ENCODE measurements around the gene RBM4B.

RBM4B gene

GRCh38 chr11:66691311-66691980 is 13.8 kb upstream of the RBM4B start:
- TF ChIP-seq EZH2 (IDR thresholded peaks at IDR 0.05; ENCODE audit: borderline replicate concordance, low read depth, low read length, severe bottlenecking) (no peak), CTCF (IDR thresholded peaks at IDR 0.05; ENCODE audit: borderline replicate concordance, extremely low read depth, low read length, poor library complexity, severe bottlenecking) (no peak)
- ATAC-seq (ENCODE audit: insufficient read depth, low read depth) = no peak
- no peak overlapping the region for H3K4me2 ChIP-seq (ENCODE audit: insufficient read depth, low read length)

GRCh38 chr11:66689661-66690590 is 12.2 kb upstream of the RBM4B start:
- ATAC-seq (ENCODE audit: insufficient read depth, low read depth) = no peak
- Histone ChIP-seq H3K4me1 (ENCODE audit: insufficient read depth, low read length) (peaks cover 3% of the 10 kb centered on the region), H3K9me3 (ENCODE audit: insufficient read depth, low read length, severe bottlenecking) (no peaks in the 10 kb centered on the region), H3K4me2 (ENCODE audit: insufficient read depth, low read length) (no peak overlapping the region), H4K20me1 (ENCODE audit: insufficient read depth, low read length) (0 out of 2 replicates have a peak, but pooled peaks cover 5% of the 10 kb centered on the region), H3K4me3 (ENCODE audit: low read depth in 1 of 2, low read length in 2 of 2) (no peak overlapping the region), H3K79me2 (ENCODE audit: insufficient read depth, low read length) (no peaks in the 10 kb centered on the region), H3K9ac (ENCODE audit: low read depth, low read length) (no peak overlapping the region), H3K36me3 (ENCODE audit: insufficient read depth, low read length) (no peaks in the 10 kb centered on the region), H3K27ac (ENCODE audit: low read length) (no peak overlapping the region), H2AFZ (ENCODE audit: low read depth, low read length) (no peak overlapping the region), H3K27me3 (ENCODE audit: insufficient read depth, low read length, poor library complexity) (no peaks in the 10 kb centered on the region)
- DNase-seq = no peak
- TF ChIP-seq CTCF (IDR thresholded peaks at IDR 0.05; ENCODE audit: borderline replicate concordance, extremely low read depth, low read length, poor library complexity, severe bottlenecking) = no peak
- TF ChIP-seq EZH2 (IDR thresholded peaks at IDR 0.05; ENCODE audit: borderline replicate concordance, low read depth, low read length, severe bottlenecking) = no peak

More at GRCh38 chr11:66691311-66691980, 13.8 kb upstream of the RBM4B start:
- no peaks in the 10 kb centered on the region for H3K79me2 ChIP-seq (ENCODE audit: insufficient read depth, low read length)
- H4K20me1 ChIP-seq (ENCODE audit: insufficient read depth, low read length) = 0 out of 2 replicates have a peak, but pooled peaks cover 5% of the 10 kb centered on the region
- no peaks in the 10 kb centered on the region for H3K27me3 ChIP-seq (ENCODE audit: insufficient read depth, low read length, poor library complexity)
- H3K36me3 ChIP-seq (ENCODE audit: insufficient read depth, low read length) = no peaks in the 10 kb centered on the region
- H3K4me3 ChIP-seq (ENCODE audit: low read depth in 1 of 2, low read length in 2 of 2) = no peak overlapping the region
- H3K27ac ChIP-seq (ENCODE audit: low read length) = no peak overlapping the region
- no peak overlapping the region for H3K9ac ChIP-seq (ENCODE audit: low read depth, low read length)
- H3K9me3 ChIP-seq (ENCODE audit: insufficient read depth, low read length, severe bottlenecking) = no peaks in the 10 kb centered on the region
- H3K4me1 ChIP-seq (ENCODE audit: insufficient read depth, low read length) = peaks cover 4% of the 10 kb centered on the region
- H2AFZ ChIP-seq (ENCODE audit: low read depth, low read length) = no peak overlapping the region
- no peak for DNase-seq

- Histone ChIP-seq H3K79me2 (ENCODE audit: insufficient read depth, low read length) (no peaks in the 10 kb centered on the region), H3K36me3 (ENCODE audit: insufficient read depth, low read length) (no peaks in the 10 kb centered on the region), H4K20me1 (ENCODE audit: insufficient read depth, low read length) (no peaks in the 10 kb centered on the region), H3K4me3 (ENCODE audit: low read depth in 1 of 2, low read length in 2 of 2) (no peak overlapping the region), H3K9me3 (ENCODE audit: insufficient read depth, low read length, severe bottlenecking) (no peaks in the 10 kb centered on the region), H3K9ac (ENCODE audit: low read depth, low read length) (no peak overlapping the region), H3K4me1 (ENCODE audit: insufficient read depth, low read length) (no peaks in the 10 kb centered on the region), H3K4me2 (ENCODE audit: insufficient read depth, low read length) (no peak overlapping the region), H3K27me3 (ENCODE audit: insufficient read depth, low read length, poor library complexity) (no peaks in the 10 kb centered on the region), H3K27ac (ENCODE audit: low read length) (no peak overlapping the region), H2AFZ (ENCODE audit: low read depth, low read length) (no peak overlapping the region)
- TF ChIP-seq CTCF (IDR thresholded peaks at IDR 0.05; ENCODE audit: borderline replicate concordance, extremely low read depth, low read length, poor library complexity, severe bottlenecking) (no peak), EZH2 (IDR thresholded peaks at IDR 0.05; ENCODE audit: borderline replicate concordance, low read depth, low read length, severe bottlenecking) (no peak)
- no peak for DNase-seq
- no peak for ATAC-seq (ENCODE audit: insufficient read depth, low read depth)
These were observed 11.2 kb upstream of the RBM4B start for GRCh38 chr11:66688561-66689534.
